NK-92 (cell line): Measurements from ENCODE around the gene ATP2C2.

Experiments
- DNase-seq: peaks from one replicate; lab custom pipeline; 2025; ENCODE audit not compliant: unreplicated experiment; lab: John Stamatoyannopoulos, UW

Gene ATP2C2

DNA sequence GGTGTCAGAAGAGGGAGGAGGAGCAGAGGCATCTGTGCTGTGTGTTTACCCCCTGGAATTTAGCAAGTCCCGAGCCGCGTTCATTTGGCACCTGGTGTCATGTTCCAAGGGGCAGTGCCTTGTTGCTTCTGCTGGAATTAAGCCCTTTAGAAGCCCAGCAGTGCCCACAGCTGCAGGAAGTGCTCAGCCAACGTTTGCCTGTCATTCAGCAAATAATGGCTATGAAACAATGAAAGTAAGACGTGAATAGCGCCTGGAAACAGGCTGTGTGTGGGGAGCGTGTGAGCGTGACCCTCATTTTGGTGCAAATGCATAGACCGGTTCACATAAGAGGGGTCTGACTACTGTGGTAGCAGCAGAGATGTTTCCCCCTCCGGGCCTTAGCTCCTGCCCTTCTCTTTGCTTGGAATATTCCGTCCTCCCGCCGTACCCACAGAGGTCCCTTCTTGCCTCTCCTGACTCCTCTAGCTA is 5.8 kb upstream of the ATP2C2 start:
- no peak for DNase-seq

DNA sequence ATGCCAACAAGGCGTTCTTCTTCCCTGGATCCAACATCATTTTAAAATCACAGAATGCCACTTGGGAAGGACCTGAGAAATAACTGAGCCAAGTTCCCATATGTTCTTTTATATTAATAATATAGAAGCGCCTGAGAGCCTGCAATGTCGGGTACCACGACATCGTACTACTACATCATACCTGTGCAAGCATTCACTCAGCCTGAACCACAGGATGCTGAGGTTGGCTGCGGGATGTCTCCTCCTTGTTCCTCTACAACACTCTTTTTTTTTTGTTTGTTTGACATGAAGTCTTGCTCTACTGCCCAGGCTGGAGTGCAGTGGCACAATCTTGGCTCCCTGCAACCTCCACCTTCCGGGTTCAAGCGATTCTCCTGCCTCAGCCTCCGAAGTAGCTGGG is 2.1 kb upstream of the ATP2C2 start:
- no peak for DNase-seq

DNA sequence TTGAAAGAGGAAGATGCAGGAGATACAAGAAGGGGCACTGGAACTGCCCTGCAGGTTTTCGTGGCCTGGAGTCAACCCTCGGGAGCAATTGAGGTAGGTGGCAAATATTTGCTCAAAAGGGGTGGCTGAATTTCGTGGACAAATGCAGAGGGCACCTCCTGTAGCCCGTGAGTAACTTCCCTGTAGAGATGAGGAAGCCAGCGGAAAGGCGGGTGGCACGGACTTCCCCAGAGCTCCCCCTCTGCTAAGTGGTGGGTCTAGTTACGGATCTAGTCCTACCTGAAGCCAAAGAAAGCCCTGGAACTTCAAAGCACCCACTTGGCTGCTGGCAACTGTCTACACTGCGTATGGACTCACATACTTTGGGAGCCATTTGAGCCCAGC is 1.0 kb upstream of the ATP2C2 start:
- no peak for DNase-seq

DNA sequence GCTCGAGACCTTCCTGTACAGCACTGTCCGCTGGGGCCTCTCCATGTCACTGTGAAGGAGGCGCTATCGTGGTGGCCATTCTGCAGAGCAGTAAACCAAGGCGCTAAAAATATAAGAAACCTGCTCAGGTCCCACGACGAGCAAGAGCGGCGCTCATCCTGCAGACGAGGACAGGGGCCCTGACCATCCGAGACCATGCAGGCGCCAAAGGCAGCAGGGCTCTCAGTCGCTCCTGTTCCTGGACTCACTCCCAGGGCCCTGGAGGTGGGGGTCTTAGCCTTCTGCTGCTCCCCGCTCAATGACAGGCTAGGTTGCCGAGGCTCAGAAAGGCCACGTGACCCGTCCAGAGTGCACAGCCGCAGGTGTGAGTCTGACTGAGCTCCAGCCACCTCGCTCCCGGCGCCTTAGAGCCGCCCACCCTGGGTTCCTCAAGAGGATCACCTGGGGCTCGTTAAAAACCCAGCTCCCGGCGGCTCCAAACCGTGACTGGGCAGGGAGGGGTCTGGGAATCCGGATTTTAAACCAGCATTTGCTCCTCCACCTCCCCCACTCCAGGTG is 509 bp upstream of the ATP2C2 start:
- DNase-seq = no peak

DNA sequence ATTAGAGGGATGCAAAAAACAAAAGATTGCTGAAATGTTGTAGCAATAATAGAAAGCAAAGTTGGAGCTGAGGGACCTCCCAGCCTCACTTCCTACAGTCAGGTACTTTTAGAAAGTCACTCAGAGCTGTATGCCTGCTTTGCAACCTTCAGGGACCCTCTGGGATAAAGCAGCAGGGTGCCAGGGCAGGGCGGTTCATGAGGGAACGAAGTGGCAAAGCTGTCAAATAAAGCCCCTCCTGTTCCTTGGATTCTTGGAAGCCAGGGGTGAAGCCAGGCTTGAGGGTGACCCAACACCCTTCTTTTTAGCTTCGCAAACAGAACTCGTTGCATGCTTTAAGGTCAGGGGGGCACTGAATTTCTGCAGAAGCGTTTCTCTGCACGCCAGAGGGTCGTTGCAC is 767 bp downstream of the ATP2C2 start:
- DNase-seq = no peak

DNA sequence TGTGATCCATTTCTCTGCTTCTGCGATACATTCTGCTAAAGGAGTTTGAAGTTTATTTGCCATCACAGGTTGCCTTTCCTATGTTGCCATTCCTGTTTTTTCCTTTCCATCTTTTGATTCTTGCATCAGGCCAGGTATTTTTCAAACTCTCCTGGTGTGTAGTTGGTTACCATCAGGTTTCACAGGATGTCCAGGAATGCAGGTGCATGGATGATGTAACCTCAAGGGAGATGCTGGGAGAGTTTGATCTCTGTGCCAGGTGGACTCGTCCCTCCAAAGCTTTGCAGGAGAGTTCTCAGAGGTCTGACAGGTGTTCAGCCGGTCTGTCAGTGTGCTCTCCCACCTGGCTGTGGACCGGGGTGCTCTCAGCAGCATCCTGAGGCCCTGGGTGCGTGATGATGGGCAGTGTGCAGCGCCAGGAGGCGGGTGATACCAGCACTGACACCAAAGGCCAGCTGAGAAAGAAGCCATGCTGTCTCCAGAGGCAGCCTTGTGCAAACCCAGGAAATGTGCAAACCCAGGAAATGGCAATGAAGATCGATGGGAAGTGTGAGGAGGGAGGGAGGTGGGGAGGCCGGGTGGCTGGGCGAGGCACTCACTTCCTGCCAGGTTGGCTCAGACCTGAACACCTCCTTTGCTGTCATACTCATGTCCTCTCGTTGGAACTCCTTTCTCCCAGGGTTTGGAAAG is 1.7 kb downstream of the ATP2C2 start:
- no peak for DNase-seq

DNA sequence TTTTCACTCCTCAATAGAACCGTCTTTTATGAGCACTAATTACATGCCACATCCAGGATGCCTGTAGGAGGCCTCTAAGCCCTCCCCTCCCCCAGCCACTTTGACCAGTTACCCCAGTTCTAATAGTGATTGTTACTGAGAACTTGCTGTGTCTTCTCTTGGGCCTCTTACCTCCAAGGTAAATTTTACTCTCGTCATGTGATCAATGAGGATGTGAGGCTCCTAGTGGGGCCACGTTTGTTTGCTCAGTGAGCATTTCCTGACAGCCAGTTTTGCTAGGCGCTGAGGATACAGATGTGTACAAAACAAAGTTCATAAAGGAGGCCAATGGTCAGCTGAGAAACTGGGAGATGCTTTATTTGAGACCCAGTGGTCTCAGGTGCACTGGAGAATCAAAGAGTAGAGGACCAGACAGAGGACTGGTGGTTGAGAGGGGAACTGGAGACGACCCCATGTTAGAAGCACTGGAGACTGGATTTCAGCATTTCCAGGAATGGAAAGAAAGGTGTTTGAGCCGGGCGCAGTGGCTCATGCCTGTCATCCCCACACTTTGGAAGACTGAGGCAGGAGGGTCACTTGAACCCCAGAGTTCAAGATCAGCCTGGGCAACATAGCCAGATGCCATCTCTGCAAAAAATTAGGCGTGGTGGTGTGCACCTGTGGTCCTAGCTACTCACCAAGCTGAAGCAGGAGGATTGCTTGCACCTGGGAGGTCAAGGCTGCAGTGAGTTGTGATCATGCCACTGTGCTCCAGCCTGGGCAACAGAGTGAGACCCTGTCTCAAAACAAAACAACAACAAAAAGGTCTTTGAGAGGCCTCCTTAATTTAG is 2.6 kb downstream of the ATP2C2 start:
- no peak for DNase-seq

DNA sequence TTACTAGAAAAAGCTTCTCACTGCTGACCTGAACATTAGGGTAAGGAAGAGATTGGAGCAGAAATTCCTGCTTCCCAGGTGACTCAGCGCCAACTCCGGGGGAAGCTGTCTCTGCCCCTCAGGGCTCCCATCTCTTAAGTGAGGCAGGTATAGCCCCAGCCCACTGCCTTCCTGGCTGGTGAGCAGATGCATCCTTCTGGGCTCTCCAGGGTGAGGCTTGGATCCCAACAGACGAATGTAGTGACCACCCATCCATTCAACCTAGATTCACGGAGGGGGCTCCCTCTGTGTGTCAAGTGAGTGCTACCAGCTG is 3.2 kb downstream of the ATP2C2 start:
- no peak for DNase-seq

DNA sequence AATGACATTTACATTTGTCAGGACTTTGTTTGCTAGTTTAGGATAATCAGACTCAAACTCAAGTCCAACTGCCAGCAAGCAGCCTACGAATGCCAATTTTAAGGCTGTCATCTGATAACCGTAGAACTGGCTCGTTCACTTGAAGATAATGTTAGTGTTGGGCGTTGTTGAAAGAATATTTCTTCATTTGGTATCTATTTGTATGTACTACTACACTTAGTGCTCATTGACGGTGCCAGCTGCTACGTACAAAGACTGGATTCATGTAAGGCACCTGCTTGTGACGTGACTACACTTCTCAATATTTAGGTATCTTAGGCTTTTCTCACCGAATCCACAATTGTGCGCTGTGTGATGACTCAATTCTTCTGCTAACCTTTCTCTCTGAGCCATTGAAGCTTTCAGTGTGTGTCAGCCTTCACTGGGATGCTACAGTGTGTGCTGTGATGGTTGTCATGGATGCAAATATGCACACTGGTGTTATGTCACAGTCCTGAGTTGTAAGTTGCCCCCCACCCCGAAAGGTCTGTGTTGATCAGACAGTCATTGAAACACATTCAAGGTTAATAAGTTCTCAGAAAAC is 5.7 kb downstream of the ATP2C2 start:
- no peak for DNase-seq

DNA sequence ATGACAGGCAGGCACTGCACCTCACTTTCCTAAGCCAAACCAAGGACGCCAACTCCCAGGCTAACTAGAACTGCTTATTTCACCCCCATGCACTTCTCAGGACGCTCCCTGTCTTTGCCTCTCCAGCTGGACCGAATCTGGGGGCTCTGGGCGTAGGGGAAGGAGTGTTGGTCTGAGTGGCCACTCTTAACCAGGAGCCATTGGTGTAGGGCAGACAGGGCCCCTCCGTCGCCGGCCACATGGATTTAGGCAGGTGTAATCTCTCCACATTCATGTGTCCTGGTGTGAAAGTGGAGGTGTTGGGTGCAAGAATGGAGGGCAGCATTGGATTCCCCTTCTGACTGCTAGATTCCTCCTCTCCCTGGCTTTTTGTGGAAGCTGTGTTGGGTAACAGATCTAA is 9.8 kb downstream of the ATP2C2 start:
- DNase-seq = no peak

DNA sequence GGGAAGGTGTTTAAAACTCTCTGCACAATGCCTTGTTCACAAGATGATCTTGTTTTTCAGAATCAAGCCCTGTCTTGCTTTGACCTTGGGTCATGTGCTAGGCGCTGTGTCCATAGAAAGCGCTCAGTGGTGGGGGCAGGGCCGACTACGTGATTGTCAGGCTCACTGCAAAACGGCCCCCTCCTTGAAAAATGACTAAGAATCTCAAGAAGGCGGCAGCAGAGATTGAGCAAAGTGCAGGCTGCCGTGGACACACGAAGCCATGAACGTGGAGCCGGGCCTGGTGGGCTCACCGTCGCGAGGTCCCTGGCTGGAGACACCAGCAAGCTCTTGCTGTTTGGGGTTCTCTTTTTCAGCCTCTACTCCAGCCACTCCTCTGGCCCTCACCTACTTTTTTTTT is 10.2 kb downstream of the ATP2C2 start:
- no peak for DNase-seq

DNA sequence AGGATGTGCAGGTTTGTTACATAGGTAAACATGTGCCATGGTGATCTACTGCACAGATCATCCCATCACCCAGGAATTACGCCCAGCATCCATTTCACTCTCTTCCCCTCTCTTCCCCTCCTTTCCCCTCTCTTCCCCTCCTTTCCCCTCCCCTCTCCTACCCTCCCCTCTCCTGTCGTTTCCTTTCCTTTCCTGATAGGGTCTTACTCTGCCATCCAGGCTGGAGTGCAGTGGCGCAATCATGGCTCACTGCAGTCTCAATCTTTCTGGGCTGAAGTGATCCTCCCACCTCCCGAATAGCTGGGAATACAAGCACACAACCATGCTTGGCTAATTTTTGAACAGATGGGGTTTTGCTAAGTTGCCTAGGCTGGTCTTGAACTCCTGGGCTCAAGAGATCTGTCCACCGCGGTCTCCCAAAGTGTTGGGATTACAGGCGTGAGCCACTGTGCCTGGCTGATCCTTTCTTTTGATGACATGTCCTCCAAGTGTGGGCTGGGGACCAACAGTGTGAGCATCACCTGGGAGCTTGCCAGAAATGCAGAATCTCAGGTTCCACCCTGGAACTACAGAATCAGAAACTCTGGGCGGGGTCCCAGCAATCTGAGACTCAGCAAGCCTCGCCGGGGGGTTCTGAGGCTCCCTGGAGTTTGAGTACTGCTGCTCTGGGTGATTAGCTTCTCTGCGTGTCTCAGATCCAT is 10.8 kb downstream of the ATP2C2 start:
- DNase-seq = no peak

DNA sequence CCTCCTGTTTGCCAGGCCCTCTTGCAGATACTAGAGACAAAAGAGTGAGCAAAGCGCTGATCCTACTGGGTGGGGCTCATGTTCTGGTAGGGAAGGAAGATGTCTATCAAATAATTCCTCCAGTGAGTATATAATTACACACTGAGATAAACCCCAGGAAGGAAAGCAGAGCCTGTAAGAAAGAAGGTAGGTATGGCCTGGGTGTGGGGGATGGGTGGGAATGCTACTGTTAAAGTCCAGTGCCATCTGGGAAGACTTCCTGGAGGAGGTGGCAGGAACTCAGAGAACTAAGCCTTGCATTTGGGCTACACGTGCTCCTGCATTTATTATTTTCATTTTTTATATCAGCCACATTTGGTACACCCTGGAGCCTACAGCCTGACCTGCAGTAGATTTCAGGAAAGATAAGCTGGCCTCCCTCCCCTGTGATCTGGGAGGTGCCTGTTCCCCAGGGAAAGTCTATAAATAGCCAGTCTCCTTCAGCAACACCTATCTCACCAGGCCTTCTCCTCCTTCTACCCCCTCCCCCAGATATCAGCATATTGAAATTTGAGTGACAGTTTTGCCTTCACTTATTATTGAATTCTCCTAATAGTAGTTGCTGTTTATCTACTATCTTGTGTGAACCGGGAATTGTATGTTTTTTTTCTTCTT is 11.5 kb downstream of the ATP2C2 start:
- no peak for DNase-seq

DNA sequence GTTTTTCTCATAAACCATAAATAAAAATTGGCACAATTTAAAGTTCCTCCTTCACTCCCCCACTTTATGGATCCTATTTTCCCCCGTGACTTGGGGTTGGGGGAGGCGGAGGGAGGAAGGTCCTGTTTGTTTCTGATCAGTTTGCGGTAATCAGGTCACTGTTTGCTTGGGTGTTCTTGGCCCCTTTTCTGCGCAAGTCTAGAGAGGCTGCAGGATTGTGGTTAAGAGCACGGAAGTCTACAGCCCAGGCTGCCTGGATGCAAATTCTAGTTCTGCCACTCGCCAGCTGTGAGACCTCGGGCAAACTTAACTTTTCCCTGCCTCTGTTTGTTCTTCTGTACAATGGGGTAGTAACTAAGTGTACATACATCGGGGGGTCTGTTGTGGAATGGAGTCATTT is 12.1 kb downstream of the ATP2C2 start:
- no peak for DNase-seq

DNA sequence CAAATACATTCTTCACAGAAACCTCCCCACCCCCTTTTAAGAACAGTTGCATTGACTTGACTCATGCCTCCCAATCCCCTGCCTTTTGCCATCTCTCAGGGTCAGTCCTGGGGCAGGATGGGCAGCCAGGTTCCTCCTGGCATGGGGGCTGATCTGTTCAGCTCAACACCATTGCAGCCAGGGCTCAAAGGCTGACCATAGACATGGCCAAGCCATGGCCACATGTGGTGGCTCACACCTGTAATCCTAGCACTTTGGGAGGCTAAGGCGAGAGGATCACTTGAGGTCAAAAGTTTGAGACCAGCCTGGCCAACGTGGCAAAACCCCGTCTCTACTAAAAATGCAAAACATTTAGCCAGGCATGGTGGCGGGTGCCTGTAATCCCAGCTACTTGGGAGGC is 14.1 kb downstream of the ATP2C2 start:
- DNase-seq = no peak

DNA sequence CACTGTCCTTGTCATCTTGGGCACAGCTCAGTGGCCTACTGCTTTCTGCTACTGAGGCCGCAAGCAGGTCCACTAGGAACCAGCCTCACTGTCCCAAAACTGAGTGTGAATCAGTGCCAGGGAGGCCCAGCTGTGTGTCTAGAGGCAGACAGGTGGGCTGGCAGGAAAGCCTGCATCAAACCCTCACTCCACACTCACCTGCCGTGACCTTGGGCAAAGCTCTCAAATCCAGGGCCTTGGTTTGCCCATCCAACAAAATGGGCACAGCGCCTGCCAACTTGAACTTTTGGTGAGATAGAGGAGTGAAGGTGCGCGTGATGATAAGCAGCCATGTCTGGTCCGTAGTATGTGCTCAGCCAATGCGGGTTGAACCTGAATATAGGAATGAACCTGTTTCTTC is 14.8 kb downstream of the ATP2C2 start:
- DNase-seq = no peak

DNA sequence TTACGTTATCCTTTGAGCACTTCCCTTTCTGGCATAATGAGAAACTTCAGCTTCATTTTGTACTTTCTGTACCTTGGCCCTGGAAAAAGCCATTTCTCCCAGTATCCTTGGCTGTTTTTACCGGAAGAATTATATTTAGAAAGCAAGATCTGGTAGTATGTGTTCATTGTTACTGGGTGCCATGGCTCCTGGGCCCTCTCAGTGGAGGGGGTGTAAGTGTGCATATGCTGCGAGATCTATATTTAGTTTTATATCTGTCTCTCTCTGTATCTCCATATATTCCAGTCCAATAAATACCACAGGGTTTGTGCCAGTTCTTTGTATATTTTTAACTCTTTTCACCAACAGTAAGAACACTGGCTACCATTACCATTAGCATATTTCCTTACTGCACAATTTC is 17.7 kb downstream of the ATP2C2 start:
- no peak for DNase-seq

DNA sequence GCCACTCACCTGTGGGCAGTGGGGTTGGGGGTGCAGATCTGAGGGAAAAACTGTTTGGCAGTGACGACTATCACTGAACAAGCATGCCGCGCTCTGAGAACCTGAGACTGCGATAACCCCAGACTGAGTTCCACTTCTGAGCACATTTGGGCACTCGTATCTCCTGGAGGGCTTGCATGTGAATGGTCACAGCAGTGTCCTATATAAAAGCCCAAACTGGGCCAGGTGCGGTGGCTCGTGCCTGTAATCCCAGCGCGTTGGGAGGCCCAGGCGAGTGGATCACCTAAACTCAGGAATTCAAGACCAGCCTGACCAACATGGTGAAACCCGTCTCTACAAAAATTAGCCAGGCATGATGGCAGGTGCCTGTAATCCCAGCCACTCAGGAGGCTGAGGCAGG is 18.7 kb downstream of the ATP2C2 start:
- no peak for DNase-seq

DNA sequence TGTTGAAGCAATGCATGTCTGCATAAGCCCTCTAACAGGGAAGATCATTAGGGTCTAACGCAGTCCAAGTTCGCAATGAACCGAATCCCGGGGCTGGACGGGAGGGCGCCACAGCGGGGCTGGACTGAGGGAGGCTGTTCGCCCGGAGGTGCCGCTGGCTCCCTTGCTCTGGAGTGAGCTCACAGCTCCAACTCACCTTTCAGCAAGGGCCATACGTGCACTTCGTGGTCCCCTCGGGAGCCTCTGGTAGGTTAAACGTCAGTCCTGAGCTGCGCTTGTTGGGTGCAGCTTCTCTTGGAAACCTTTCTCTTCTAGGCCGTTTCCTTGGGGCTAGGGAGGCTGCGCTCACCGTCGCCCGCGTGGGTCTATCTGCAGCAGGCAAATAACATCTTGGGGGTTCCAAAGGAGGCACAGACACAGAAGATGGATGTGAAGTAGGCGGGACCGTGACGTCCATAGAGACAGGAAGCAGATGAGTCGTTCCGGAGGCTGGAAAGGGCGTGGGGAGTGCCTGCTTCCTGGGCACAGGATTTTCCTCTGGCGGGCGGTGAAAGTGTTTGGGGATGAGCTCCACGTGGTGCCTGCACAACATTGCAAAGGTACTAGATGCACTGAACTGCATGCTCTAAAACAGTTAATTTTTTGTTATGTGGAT is 21.9 kb downstream of the ATP2C2 start:
- no peak for DNase-seq
